Heart left ventricle (tissue), 16 donors: ENCODE measurements around the gene GMEB1. TPM values are rescaled to one million over a fixed set of nuclear protein-coding genes. Genes with fewer than 3 reads are reported as not detected.
"Not testable (repeated sequence)": the region's sequence is repeated elsewhere in the genome, so short reads cannot be mapped to it uniquely, and the experiment has no call there.

ENCODE experiments used
- ATAC-seq, 4 donors: fragments of 200-7000 bp; cut with Tn5 transposase; one replicate each; pipeline ENCODE4 v1.9.1; 2020 to 2022; ENCODE audit warnings: moderate library complexity in 4 of 4, mild to moderate bottlenecking in 3 of 4, moderate number of reproducible peaks in 1 of 4
- DNase-seq, 5 donors: peaks; one replicate each; pipeline ENCODE4 v3.0.0-alpha.2; 2020
- H3K27ac ChIP-seq, 12 donors: fragments of 200-600 bp; sonication (generic) in 4 of 12; one replicate each; pipeline versions ENCODE4 v1.5.0 to v1.8.0; 2016 to 2022; ENCODE audit warnings: mild to moderate bottlenecking in 2 of 12
- H3K27me3 ChIP-seq, 9 donors: fragments of 200-600 bp; sonication (generic) in 2 of 9; one replicate each; pipeline versions ENCODE4 v1.5.1 to v1.8.0; 2016 to 2022; ENCODE audit warnings: mild to moderate bottlenecking in 3 of 9
- H3K36me3 ChIP-seq, 9 donors: fragments of 200-600 bp; sonication (generic) in 2 of 9; one replicate each; pipeline versions ENCODE4 v1.5.0 to v1.8.0; 2018 to 2022; ENCODE audit warnings: mild to moderate bottlenecking in 2 of 9
- H3K4me1 ChIP-seq, 12 donors: fragments of 200-600 bp; sonication (generic) in 4 of 12; one replicate each; pipeline versions ENCODE4 v1.5.0 to v1.8.0; 2016 to 2022; ENCODE audit warnings: mild to moderate bottlenecking in 3 of 12
- H3K4me3 ChIP-seq, 12 donors: fragments of 200-600 bp; sonication (generic) in 4 of 12; one replicate each; pipeline versions ENCODE4 v1.5.0 to v1.8.0; 2017 to 2022; ENCODE audit warnings: mild to moderate bottlenecking in 9 of 12, moderate library complexity in 4 of 12
- H3K9me3 ChIP-seq, 12 donors: fragments of 200-600 bp; sonication (generic) in 4 of 12; one replicate each; pipeline versions ENCODE4 v1.5.0 to v1.8.0; 2016 to 2022; ENCODE audit warnings: mild to moderate bottlenecking in 1 of 12
- POLR2A ChIP-seq, 2 donors: fragments of 450-650 bp; IDR thresholded peaks; one replicate each; pipeline ENCODE4 v1.6.1; 2017; ENCODE audit warnings: antibody characterized with exemption in 2 of 2, mild to moderate bottlenecking in 2 of 2, moderate library complexity in 2 of 2
- whole genome bisulfite sequencing, 4 donors: extraction: QIAGEN DNeasy Blood & Tissue Kit in 2 of 4; methylation state at CpG; one replicate each; pipeline versions ENCODE4 v1.1.5 to v1.1.7; 2013 to 2018; 5-methylcytosine and 5-hydroxymethylcytosine counted together
- intact Hi-C, 10 donors: fragments of 100-400 bp; cut with DNase I; formaldehyde crosslinking; loops; one replicate each; pipeline versions ENCODE4 v1.11.1 to v1.14.2; 2022
- polyA plus RNA-seq, 2 donors: library from polyadenylated mRNA; stranded (reverse); fragments of 200-250 nt; gene quantifications; one replicate each; pipeline ENCODE4 v1.2.3, GENCODE V29; 2013
- total RNA-seq, 9 donors: library from RNA; depleted of rRNA in 2 of 9; stranded (reverse); fragments of >200 nt in 2 of 9; fragmentation: NEBNext Ultra II Directional in 3 of 9; extraction: Animal tissue kit (Norgen Biotek cat#: 25700) in 3 of 9; gene quantifications; one replicate each; pipeline versions ENCODE4 v1.1.0 to v1.2.4, GENCODE V29; 2016 to 2023
- TF ChIP-seq, protein P1 (sequence below), 12 donors: fragments of 200-600 bp; sonication (generic) in 4 of 12; IDR thresholded peaks; one replicate each; pipeline versions ENCODE4 v1.5.0 to v1.8.0; 2018 to 2022; ENCODE audit warnings: antibody characterized with exemption in 12 of 12, mild to moderate bottlenecking in 5 of 12
- donor health status: ischemic (EF 13 %, LVEDD 7.1; RV severe dilation, severe dysfunction).
- donor health status: healthy with polysubstance abuse.
- donor health status: DM: no; HTN: yes; CAD: no.
- donor health status: DM: no; HTN: no; CAD: no.
- donor health status: ischemic (EF 25% LVEDD 6.9; RV normal size, moderate dysfunction).
- donor health status: ischemic (EF 25% LVEDD 5.7; RV mildly dilated, moderate dysfunction).
- donor health status: healthy.
- donor health status: DM: yes; HTN: yes; CAD: no.
- donor health status: ischemic (EF 35%, LVEDD 5.7; RV mildly dilated, moderate dysfunction).
- donor health status: nonischemic (EF 11% LVEDD 7.7; RV severe dilation, severe dysfunction).
- donor health status: DM: yes; HTN: yes; CAD: no.
- donor health status: PGD.
- donor health status: ischemic (EF 29% LVEDD 5.4; RV normal size, mild dysfunction).
- donor health status: nonischemic (EF 23%, LVEDD 6.1; RV moderate dilation, normal function).

The GMEB1 gene
- total and polyA plus RNA-seq, 11 donors, result 2.2 to 8.5 (median 6.1) TPM

DNA sequence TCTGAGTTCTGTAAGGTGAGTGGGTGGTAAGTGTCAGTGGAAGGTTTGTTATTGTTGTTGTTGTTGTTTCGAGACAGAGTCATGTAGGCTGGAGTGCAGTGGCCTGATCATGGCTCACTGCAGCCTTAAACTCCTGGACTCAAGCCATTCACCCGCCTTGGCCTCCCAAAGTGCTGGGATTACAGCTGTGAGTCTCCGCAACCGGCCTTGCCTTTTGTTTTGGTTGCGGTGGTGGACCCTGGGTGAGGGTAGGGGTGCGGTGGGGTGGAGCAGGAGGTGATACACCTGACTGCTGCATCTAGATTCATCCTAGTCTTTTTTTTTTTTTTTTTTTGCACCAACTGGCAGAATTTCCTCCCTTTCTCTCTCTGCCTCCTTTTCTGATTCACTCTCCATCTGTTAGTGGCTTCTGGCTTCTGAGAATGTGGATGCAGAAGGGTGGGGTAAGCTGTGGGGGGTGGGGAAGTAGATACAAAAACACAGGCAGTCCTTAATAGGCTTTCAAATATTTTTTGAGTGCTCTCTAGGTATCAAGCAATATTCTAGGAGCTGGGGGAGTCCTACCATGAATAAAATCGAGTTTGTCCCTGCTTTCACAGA, 4.6 kb upstream of the GMEB1 start:
- H3K4me3 ChIP-seq, result no peak overlapping the region
- intact Hi-C loops, result no loop called here
- no peak for TF ChIP-seq POLR2A (IDR thresholded peaks at IDR 0.05)
- TF ChIP-seq, protein P1, sequence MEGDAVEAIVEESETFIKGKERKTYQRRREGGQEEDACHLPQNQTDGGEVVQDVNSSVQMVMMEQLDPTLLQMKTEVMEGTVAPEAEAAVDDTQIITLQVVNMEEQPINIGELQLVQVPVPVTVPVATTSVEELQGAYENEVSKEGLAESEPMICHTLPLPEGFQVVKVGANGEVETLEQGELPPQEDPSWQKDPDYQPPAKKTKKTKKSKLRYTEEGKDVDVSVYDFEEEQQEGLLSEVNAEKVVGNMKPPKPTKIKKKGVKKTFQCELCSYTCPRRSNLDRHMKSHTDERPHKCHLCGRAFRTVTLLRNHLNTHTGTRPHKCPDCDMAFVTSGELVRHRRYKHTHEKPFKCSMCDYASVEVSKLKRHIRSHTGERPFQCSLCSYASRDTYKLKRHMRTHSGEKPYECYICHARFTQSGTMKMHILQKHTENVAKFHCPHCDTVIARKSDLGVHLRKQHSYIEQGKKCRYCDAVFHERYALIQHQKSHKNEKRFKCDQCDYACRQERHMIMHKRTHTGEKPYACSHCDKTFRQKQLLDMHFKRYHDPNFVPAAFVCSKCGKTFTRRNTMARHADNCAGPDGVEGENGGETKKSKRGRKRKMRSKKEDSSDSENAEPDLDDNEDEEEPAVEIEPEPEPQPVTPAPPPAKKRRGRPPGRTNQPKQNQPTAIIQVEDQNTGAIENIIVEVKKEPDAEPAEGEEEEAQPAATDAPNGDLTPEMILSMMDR (IDR thresholded peaks at IDR 0.05), result no peak
- no peak overlapping the region for H3K27ac ChIP-seq
- H3K27me3 ChIP-seq, result no peaks in the 10 kb centered on the region
- H3K9me3 ChIP-seq, result no peaks in the 10 kb centered on the region
- ATAC-seq, result no peak
- no peak for DNase-seq
- no peaks in the 10 kb centered on the region for H3K36me3 ChIP-seq
- H3K4me1 ChIP-seq, result peaks cover 0 to 14% (median 9%) of the 10 kb centered on the region in 12 donors
- WGBS, 4 donors, result 67 to 83% (median 79%) methylated on average over 7 of the region's 7 CpGs

DNA sequence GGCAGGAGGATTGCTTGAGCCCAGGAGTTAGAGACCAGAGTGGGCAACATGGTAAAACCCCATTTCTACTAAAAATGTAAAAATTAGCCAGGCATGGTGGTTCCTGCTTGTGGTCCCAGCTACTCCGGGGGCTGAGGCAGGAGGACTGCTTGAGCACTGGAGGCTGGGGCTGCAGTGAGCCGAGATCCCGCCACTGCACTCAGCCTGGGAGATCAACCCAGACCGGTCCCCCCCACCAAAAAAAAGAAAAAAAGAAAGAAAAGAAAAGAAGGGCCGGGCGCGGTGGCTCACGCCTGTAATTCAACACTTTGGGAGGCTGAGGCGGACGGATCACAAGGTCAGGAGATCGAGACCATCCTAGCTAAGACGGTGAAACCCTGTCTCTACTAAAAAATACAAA, 1.8 kb upstream of the GMEB1 start:
- intact Hi-C loops, result loop anchor here in 1 of 10 donors (5.0 kb wide), 1 partner anchor 70 kb away; the partner anchor contains the start of gene YTHDF2
- DNase-seq (no peak), ATAC-seq (no peak)
- H3K27me3 ChIP-seq, result no peaks in the 10 kb centered on the region
- 96 to 98% (median 97%) methylated on average over 12 of the region's 12 CpGs for whole genome bisulfite sequencing, 4 donors
- H3K4me3 ChIP-seq, result no peak overlapping the region
- no peak overlapping the region for H3K27ac ChIP-seq
- TF ChIP-seq POLR2A (IDR thresholded peaks at IDR 0.05), result no peak
- TF ChIP-seq, protein P1 (IDR thresholded peaks at IDR 0.05), result no peak
- H3K9me3 ChIP-seq, result no peaks in the 10 kb centered on the region
- peaks cover 0 to 23% (median 18%) of the 10 kb centered on the region in 12 donors for H3K4me1 ChIP-seq
- H3K36me3 ChIP-seq, result no peaks in the 10 kb centered on the region

DNA sequence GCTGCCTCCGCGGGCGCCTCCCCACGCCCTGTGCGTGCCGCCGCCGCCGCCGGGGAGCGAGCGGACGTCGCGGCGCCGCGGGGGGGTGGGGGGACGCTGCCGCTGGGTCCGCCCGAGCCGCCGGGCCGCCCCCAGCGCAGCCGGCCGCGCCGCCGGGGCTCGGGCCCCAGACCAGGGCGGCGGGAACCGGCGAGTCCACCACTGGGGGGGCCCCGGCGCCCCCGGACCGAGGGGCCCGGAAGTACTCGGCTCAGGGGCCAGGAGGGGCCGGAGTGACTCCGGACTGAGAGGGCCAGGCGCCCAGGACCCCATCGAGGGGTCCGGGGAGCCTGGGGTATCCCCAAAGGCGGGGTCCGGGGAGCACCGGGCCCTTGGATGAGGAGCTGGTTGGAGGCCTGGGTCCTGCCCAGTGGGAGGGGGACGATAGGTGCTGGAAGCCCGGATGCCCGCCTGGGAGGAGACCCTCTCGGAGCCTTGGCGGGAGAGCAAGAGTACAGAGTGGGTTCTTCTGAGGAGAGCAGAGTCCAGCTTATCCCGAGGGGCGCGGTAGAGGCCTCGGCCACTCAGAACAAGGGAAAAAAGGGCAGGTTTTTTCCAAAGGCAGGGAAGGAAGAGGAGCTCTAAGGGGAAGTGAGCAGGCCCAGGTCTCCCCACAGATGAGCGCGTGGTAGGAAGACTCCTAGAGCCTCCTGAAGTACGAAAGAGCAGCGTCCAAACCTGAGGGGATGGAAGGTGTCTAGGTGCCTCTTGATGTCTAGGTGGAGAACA, 556 bp downstream of the GMEB1 start:
- peak overlapping the region; percentile 96 to 100 (median 99) for H3K4me3 ChIP-seq
- no peaks in the 10 kb centered on the region for H3K27me3 ChIP-seq
- ATAC-seq (peak; percentile 21 to 91 (median 77)), DNase-seq (peak; percentile 65 to 80 (median 74))
- H3K27ac ChIP-seq, result peak overlapping the region; percentile 98 to 100 (median 99)
- intact Hi-C loops, result loop anchor here in 9 of 10 donors (1.0 to 5.0 kb wide), 6 partner anchors 20 to 68 kb away; partner anchors contain the start of genes RNU11 (in 6 of the 9), YTHDF2 (in 4 of the 9) and TAF12 (in 3 of the 9)
- 0 to 1% (median 1%) methylated on average over 18 to 63 of the region's 63 CpGs for WGBS, 4 donors
- TF ChIP-seq POLR2A (IDR thresholded peaks at IDR 0.05), result no peak
- TF ChIP-seq, protein P1 (IDR thresholded peaks at IDR 0.05), result no peak
- no peaks in the 10 kb centered on the region for H3K36me3 ChIP-seq
- no peaks in the 10 kb centered on the region for H3K9me3 ChIP-seq
- peaks cover 0 to 23% (median 18%) of the 10 kb centered on the region in 12 donors for H3K4me1 ChIP-seq

DNA sequence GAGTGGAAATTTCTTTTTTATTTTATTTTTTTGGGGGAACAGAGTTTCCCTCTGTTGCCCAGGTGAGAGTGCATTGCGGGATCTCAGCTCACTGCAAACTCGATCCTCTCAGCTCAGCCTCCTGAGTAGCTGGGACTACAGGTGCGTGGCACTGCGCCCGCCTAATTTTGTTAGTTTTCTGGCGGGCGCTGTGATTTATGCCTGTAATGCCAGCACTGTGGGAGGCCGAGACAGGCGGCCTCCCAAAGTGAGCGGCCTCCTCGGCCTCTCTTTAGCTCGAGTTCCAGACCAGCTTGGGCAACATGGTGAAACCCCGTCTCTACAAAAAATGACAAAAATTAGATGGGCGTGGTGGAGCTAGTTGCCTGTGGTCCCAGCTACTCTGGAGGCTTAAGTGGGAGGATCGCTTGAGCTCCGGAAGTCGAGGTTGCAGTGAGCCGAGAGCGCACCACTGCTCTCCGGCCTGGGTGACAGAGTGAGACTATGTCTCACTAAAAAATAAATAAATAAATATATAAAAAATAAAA, 2.7 kb downstream of the GMEB1 start:
- intact Hi-C loops, result no loop called here
- H3K27ac ChIP-seq, result no peak overlapping the region
- 92 to 96% (median 96%) methylated on average over 20 of the region's 20 CpGs for WGBS, 4 donors

DNA sequence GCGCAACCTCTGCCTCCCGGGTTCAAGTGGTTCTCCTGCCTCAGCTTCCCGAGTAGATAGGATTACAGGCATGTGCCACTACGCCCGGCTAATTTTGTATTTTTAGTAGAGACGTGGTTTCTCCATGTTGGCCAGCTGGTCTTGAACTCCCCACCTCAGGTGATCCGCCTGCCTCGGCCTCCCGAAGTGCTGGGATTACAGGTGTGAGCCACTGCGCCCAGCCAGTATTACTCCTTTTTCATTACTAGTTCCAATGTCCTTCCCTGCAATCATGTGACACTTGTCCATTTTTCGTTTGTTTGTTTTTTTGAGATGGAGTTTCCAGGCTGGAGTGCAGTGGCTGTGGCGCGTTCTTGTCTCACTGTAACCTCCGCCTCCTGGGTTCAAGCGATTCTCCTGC, 4.4 kb downstream of the GMEB1 start:
- H3K27ac ChIP-seq, intact Hi-C loops, H3K36me3 ChIP-seq, H3K4me3 ChIP-seq, H3K27me3 ChIP-seq, ATAC-seq, H3K9me3 ChIP-seq, DNase-seq: not testable (repeated sequence)
- H3K4me1 ChIP-seq, result peaks cover 0 to 18% (median 12%) of the 10 kb centered on the region in 12 donors
- WGBS, 4 donors, result 95 to 97% (median 96%) methylated on average over 15 of the region's 15 CpGs

More for the DNA sequence above, 2.7 kb downstream of the GMEB1 start:
- peaks cover 0 to 23% (median 18%) of the 10 kb centered on the region in 12 donors for H3K4me1 ChIP-seq
- no peak for ATAC-seq
- no peaks in the 10 kb centered on the region for H3K27me3 ChIP-seq
- no peaks in the 10 kb centered on the region for H3K9me3 ChIP-seq
- no peak for DNase-seq
- no peak for TF ChIP-seq POLR2A (IDR thresholded peaks at IDR 0.05)
- TF ChIP-seq, protein P1 (IDR thresholded peaks at IDR 0.05), result no peak
- no peaks in the 10 kb centered on the region for H3K36me3 ChIP-seq
- no peak overlapping the region for H3K4me3 ChIP-seq
